GM21447 (cell line): ENCODE measurements around the gene LAMA2.

Experiments used
- ATAC-seq: cut with Tn5 transposase; IDR thresholded peaks from one replicate; pipeline ENCODE4 v1.9.1; 2021; ENCODE audit not compliant: unreplicated experiment

The LAMA2 gene

GRCh38 chr6:129555206-129555832, 672.4 kb downstream of the LAMA2 start:
- no peak for ATAC-seq

GRCh38 chr6:129558248-129558647, 675.3 kb downstream of the LAMA2 start:
- no peak for ATAC-seq

- no peak for ATAC-seq
These were observed 682.4 kb downstream of the LAMA2 start for GRCh38 chr6:129565366-129565765.

- no peak for ATAC-seq
These were observed 682.9 kb downstream of the LAMA2 start for GRCh38 chr6:129565811-129566210.
